GM19099 (cell line): ENCODE data around the gene RNF8.

ENCODE experiments used
- POLR2A ChIP-seq: IDR thresholded peaks from 3 replicates; pipeline ENCODE4 v1.6.1; 2011; ENCODE audit warnings: low read depth; ENCODE audit not compliant: insufficient read length; ENCODE audit errors: extremely low read depth

The RNF8 gene

GRCh38 chr6:37344308-37344707, 9.5 kb upstream of the RNF8 start:
- no peak for TF ChIP-seq POLR2A

GRCh38 chr6:37347177-37347576, 6.6 kb upstream of the RNF8 start:
- TF ChIP-seq POLR2A, result no peak

- no peak for TF ChIP-seq POLR2A
These were observed 6.1 kb upstream of the RNF8 start for GRCh38 chr6:37347670-37348111.

- TF ChIP-seq POLR2A, result no peak
These were observed 2.8 kb upstream of the RNF8 start for GRCh38 chr6:37351027-37351426.

- TF ChIP-seq POLR2A, result no peak
These were observed 1.4 kb upstream of the RNF8 start for GRCh38 chr6:37352384-37352783.

- no peak for TF ChIP-seq POLR2A
These were observed 972 bp downstream of the RNF8 start for GRCh38 chr6:37354526-37355384.

GRCh38 chr6:37357288-37357687, 3.5 kb downstream of the RNF8 start:
- no peak for TF ChIP-seq POLR2A

- TF ChIP-seq POLR2A, result no peak
These were observed 4.1 kb downstream of the RNF8 start for GRCh38 chr6:37357860-37358259.

GRCh38 chr6:37359039-37359438, 5.3 kb downstream of the RNF8 start:
- no peak for TF ChIP-seq POLR2A

GRCh38 chr6:37362101-37362828, 8.5 kb downstream of the RNF8 start:
- TF ChIP-seq POLR2A, result no peak

GRCh38 chr6:37365791-37366190, 12.0 kb downstream of the RNF8 start:
- no peak for TF ChIP-seq POLR2A

- no peak for TF ChIP-seq POLR2A
These were observed 13.1 kb downstream of the RNF8 start for GRCh38 chr6:37366910-37367309.

- no peak for TF ChIP-seq POLR2A
These were observed 15.2 kb downstream of the RNF8 start for GRCh38 chr6:37368961-37369320.

GRCh38 chr6:37369321-37370201, 15.8 kb downstream of the RNF8 start:
- TF ChIP-seq POLR2A, result no peak
